ENCODE results near the gene DCC.

DCC gene

DNA sequence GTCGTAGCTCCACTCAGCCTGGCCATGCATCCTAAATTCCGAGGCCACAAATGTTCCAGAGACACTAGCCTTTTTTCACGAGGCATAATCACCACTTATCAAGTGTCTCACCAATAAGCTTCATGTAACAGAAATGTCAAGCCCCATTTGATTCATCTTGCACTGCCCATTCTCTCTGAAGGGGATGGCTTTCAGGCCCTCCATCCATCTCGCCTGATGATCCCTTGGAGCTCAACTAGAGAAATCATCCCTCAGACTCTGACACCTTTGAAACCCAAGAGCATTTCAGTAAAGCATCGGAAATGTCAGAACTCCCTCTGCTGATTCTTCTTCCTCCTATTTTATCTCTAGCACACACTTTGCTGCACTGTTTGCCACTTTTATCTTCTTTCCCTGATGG, 91.7 kb downstream of the DCC start:
- FAIRE-seq: no peak

DNA sequence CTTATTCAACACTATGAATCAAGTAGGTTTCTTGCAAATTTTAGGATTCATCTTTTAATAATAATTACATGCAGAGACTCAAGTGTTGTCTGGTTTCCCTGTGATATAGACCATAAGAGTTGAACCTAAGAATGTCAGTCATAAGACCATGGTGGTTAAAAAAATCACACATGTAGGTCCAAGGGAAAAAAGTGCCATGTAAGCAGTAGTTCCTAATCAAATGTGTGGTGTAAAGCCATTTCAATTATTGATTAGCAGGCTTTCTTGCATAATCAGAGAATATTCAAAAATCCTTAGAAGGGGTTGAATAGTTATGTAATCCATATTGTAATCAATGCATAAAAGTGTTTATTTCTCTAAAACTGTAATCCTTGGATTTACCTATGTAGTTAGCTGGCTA, 93.8 kb downstream of the DCC start:
- no peak for FAIRE-seq

DNA sequence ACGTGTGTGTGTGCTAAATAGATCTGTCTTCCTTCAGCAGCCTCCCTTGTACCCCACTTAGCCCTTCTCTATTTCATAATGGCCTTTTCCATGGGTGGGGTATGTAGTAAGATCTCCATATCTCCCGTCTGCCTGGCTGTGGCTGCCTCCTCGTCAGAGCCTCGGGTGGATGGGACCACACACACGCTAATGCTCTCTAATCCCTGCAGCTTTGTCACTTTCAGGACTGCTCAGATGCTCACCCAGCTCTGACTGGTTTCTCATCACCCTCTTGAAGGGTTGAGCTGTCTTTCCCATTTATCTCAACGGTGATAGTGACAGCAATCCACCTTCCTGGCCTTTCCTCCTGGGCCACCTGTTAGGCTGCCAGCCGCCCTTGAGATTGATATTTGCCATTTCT, 95.3 kb downstream of the DCC start:
- no peak for FAIRE-seq

DNA sequence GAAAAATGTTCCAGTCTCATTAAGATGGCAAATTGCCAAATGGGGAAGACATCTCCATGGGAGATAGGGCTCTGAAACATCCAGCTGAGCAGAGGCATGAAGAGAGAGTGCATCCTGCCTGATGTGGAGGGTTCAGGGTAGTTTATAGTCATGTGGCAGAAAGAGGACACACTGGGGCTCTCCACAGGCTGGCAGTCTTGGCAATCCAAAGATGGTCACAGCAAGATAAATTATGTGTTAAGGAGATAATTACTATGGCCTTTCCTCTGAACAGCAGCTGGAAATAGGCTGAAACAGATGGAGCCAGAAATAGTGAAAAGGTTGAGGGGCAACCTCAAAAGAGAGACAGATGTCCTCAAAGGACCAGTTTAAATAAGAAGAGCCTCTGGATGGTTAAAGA, 97.2 kb downstream of the DCC start:
- FAIRE-seq: no peak

DNA sequence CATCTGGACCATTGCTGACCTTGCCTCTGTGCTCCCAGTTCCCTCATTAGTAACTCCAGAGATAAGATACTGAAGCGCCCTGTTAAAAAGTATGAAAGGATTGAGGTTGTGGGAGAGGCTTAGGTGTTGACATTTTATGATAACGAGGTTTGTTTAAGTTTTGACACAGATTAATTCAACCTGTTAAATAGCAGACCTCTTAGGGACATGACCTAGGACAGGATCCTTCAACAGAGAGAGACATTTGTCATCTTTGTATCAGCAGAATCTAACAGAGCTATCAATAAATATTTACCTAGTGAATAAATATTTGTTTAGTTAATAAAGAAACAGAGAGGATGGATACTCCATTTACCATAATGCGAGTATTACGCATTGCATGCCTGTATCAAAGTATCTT, 99.5 kb downstream of the DCC start:
- FAIRE-seq: no peak

DNA sequence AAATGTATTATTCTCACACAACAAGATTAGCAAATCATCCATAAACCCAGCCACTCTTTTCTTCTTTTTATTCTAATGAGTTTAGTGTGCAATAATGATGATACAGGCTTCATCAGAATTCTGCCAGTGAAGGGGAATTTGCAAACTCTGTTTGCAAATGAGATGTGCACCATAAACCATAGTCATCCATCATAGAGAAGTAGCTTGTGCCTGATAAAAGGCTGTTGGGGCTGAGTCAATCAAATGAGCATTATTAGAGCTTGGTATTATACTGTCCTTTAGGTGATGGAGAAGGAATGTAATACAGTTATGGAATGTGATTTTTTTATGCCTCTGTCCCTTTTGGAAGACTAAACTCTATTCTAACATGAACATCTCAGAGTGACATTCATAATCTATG, 101.8 kb downstream of the DCC start:
- no peak for FAIRE-seq

DNA sequence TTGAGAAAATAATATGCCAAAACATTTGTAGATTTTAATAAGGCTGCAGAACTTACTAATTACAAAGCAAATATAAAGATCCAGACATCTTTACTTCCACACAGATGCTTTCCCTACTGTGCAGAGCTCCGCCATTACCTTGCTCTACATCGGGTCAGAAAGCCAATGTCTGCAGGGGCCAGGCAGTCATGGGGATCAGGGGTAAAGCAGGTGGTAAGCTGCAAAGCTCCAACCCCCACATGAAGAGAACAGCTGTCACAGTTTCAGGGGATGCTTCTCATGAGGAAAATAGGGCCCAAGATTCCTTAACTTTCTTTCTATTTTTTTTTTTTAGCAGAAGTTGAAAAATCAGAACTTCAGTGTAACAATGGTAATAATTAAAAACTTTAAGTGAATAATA, 102.7 kb downstream of the DCC start:
- FAIRE-seq: no peak

DNA sequence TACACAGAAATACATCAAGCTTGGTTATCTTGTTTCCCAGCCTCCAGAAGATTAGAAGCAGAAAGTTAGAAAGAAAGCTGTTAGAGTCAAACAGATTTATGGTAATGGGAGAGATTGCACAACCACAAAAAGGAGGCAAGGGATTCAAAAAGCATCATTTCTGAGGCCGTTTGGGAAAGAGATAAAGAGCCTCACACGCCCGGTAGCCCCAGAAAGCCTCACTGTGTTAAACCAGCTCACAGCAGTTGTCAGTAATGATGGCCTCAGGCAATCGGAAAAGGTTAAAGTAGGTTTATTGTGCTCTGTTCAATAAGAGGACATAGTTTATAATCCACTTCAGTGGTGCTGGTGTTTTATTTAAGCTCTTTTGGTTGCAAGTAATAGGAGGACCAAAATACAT, 111.3 kb downstream of the DCC start:
- FAIRE-seq: no peak

DNA sequence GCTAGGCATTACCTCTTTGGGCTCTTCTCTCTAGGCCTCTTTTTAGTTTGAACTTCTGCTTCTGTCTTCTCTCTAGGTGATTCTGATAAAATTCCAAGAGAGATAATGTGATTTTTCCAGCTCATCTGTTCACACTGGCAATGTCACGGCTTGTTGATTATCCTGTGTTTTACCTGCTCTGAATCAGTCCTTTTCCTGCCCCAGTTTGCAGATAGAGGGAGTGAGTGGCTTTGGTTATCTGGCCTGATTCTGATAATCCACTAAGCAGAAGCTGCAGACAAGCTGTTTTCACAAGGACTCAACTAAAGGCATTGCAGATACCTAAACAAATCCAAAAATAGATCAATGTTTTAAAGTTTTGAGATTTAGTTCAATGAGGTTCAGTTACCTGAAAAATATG, 111.9 kb downstream of the DCC start:
- FAIRE-seq: no peak

DNA sequence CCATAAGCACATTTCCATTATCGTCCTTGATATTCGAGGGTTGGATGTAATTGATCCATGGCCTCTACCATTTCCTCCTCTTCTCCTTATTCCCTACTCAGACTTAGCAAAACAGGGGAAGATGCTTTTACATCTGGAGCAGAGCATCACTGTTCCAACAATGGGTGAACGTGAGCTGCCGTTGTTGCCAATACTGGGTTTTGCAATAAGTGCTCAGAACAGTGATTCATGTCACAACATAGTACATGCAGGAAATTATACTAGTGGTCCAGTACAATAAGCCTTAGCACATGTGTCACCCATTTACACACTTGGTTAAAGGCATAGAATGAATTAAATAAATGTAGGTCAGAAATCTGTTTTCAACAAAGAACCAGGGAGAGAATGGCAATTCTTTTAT, 112.4 kb downstream of the DCC start:
- no peak for FAIRE-seq

DNA sequence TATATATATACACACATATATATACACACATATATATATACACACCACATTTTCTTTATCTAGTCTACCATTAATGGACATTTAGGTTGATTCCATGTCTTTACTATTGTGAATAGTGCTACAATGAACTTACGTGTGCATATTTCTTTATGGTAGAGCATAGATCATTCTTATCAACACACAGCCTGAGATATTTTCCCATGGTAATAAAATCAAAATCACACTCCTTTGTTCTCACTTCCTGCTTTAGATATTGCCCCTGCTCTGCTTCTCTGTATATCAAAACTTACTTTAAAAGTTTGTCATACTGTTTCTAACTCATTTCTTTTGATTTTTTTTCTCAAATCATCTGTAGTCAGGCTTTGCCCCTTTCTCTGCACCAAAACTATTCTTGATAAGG, 119.9 kb downstream of the DCC start:
- no peak for FAIRE-seq

DNA sequence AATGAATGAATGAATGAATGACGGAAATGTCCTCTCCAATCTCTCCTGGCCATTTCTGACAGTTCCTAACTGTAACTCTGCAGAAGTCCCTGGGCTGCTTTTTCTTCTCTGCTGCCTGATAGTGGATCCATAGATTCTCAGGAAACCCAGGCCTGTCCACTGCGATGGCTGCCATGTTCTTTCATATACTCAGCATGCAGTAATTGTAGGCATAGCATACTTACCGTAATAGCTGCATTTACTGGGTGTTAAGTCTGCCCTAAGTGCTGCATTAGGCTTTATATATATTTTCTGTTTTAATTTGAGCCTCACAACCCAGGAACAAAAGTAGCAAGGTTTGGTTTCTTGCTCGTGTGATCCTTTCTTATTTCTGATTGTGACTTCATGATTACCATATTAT, 122.9 kb downstream of the DCC start:
- no peak for FAIRE-seq

DNA sequence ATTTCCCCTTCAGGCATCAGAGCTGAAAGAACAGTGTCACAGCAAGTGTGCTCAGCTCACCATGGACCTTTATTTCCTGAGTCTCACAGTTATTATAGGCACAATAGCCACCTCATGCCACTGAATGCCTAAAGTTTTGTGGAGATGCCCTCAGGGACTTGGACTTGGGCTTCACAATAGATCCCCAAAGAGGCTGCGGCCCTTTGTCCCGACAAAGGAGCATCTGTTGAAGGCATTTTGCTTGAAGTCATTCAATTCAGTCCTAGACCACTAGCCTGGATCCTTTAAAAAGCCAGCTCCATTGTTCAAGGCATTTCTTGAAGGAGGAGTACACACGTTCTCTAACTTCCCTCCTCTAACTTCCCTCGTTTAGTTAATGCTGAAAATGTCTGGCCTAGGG, 125.4 kb downstream of the DCC start:
- FAIRE-seq: no peak

DNA sequence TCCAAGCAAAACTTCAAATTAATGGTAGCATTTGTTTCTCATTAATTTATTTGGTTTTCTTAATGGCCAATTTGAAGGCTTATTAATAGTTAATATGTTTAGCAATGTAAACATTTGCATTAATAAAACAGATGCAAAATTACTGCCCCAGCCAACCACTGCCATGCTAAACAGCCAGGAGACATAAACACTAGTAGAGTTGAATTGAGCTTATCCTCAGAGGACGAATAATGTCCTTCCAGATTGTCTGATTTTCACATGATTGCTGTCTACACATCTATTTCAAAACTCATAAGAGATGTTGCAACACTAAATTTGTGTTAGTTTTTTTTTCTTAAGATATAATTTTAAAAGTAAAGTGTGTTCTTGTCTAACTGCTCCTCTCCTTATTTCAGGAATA, 128.5 kb downstream of the DCC start:
- FAIRE-seq: no peak

DNA sequence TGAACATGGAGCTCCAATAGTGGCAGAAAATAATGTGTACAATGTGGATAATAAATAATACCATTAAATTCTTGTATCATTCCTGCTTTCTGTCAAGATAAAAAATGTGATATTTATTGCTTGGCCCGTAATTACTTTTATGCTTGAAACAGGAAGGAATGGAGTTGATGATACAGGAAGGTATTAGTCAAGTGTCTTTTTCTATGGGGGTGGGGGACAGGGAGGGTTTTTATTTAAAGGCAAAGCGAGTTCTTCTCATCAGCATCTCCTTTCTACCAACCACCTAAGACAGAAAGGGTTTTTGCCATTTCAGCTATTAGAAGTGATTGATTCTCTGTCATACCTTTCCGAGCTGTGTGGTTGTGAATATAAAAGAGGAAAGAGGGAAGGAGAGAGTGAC, 135.3 kb downstream of the DCC start:
- no peak for FAIRE-seq

DNA sequence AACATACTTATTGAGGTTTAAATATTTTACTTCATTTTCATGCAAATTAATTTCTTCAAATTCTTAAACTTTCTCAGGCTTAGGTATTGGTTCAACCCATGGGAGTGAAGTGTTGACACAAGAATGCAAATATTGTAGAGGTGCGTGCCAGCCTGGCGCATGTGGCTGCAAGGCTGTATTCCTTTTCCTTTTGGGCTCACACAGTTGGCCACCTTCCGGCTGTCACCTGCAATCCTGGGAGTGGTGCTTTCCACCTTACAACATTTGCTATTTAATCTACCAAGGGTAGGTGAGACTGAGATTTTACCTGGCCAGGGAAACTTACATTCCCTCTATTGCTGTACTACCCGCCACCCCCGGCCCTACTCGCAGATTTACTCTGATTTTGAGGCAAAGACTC, 141.1 kb downstream of the DCC start:
- FAIRE-seq: no peak

DNA sequence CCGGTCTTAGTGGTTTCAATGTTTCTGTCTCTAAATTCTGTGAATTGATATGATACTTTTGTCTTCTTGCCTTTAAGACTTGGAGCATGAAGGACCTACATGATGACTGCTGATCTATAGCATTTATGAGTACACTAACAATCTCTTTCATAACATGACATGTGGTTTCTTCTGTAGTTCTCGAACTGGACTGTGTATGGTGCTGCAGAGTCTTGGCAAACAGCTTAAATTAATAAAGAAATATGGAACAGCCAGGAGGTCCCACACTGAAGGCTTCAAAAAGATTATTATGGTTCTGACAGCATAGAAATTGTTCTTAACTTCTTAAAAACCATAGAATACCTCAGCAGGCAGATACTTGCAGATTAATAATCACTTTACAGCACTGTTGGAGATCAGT, 145.0 kb downstream of the DCC start:
- no peak for FAIRE-seq

DNA sequence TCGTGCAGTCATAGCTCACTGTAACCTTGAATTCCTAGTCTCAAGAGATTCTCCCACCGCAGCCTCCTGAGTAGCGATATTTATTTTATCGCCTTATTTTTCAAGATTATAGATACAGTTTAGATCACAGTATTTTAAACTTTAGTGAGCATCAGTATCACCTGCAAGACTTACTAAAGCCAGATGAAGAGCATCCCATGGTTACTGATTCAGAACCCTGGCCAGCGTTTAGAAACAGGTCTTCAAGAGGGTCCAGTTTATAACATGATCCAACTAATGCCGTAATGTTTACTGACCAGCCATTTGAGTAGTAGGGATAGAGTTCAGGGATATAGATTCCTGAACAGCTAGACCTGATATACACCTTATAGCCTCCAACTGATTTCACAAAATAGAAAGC, 146.1 kb downstream of the DCC start:
- no peak for FAIRE-seq

DNA sequence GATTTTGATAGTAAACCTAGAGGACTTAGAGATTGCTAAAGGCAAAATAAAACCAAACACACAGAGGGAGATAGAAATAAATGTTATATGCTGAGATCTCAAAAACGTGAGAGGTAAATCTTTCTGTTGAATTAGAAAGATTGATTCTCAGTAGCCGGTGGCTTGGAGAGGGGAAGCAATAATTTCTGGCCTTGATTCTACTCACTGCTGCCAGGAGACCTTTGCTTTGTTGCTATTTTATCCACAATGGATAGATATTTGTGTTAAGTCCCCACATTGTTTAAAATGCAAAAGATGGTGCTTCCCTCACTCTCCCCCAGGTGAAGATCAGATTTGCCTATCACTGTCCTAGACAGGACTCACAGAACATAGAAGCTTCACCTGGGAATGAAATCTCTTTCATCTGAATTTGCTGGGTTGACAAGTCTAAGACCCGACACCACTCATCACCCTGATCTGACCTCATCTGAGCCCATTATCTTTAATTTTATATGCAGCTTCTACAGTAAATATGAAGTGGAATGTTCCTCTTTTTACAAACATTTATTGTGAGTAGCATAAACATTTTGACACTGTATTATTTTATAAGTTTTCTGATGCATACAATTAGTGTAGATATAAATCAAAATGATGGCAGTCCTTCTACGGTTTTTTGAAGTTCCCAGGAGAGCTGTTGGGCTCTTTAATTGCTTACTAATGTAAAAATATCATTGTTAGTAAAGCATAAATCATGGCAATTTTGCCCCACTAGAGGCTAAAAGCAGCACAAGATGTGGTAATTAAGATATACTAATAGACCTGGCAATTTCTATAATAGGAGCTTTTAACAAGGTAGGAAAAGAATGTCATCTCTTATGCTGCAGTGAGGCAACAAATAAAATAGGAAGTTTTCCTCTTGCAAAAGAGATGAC, 149.7 kb downstream of the DCC start:
- FAIRE-seq: no peak

DNA sequence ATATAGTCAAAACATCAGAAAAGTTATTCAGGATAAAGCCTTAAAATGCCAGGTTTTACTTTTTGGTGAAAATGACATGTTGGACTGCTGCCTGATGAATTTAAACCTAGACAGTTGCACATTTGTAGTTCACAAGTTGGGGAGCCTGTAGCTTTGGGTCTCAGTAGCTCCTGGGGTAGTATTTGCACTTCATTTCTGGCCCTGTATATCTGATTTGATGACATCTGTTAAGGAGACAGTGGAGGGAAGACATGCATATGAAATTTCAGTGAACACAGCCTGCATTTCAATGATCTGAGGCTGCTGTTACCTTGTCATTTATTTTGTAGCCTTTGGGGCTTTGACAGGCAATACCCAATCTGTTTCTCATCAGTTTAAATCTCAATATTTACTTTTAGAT, 156.4 kb downstream of the DCC start:
- FAIRE-seq: no peak

DNA sequence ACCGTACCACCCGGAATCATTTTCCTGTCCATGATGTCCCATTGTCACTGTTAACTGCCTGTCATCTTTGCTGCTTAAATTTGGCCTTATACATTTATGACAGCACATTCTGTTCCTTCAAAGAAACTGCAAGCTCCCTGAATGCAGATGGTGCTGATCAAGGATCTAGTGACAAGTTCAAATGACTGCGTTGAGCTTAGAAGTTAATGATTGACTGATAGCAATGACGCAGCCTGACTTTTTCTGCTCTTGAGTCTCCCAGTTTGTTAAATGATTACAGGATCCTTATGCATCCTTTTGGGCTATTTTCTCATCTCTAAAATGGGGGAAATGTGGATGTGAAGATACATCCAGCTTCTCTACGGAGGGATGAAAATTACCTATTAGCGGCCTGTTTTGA, 159.0 kb downstream of the DCC start:
- FAIRE-seq: no peak

DNA sequence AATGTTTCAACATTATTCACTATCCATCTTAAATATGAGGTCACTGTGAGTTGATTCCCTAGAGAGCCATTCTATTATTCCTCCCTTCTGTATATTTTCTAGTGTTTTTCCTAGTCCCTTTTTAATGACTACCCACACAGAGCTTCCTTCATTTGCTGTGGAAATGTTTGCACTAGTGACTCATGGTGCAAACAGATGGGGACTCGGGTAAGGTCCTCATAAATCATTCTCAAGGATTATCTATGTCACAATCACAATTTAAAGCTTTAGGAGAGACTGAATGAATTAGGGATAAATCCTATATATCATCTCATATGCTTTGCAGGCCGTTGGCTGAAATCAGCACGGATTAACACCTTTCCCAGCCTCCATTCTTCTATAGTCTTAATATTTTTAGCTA, 159.6 kb downstream of the DCC start:
- FAIRE-seq: no peak

DNA sequence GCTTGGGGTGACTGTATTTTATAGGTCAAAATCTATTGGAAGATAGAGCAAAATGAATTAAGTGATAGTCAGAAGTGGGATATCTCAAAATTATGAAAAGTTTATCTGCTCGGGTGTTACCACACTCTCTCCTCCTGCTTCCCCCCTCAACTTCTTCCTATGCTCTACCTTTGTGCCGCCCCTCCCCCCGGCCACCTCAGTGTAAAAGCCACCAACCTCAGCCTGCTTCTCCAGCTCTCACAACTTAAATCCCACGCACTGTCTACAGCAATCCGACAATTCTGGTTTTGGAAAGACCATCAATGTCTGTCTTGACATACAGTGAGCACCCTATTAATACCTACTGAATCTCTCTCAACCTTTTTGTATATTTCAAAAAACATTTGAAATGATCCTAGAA, 164.6 kb downstream of the DCC start:
- no peak for FAIRE-seq

DNA sequence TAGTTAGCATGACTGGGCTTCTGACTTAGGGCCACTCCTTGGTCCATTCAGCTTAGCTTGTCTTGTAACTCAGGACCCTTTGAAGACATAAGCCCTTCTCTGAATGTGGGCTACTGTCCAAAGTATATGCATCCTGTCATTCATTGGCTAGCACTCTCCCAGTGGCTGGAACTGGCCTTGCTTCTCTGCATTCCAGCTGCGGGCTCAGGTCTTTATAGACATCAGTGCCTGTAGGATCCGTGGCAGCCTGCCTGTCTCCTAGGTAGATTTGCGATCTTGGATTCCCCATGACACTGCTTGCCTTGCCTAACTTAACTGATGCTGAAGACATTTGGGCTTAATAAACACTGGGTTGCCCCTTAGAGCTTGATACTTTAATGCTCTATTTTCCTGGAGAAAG, 170.1 kb downstream of the DCC start:
- no peak for FAIRE-seq

DNA sequence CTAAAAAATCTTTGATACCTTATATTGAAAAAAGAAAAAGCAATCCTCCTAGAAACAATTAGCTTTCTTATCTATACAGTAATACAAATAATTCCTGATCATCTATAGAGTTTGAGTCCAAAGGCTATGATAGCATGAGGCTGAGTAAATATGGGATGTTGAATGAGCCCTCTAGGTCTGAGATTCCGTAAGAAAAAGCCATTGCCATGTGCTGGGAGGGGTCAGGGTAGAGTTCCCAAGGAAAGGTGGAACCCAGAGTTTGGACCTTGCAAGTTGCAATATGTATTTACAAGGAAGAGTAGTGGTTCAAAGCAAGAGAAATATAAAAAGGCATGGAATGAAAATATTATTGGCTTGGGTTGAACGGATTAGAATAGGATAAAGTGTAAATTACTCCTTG, 178.1 kb downstream of the DCC start:
- no peak for FAIRE-seq

All from TTC549 (cell line).